HepG2 (cell line): Measurements from ENCODE around the gene ABCC10. TPM values are rescaled to one million over a fixed set of nuclear protein-coding genes. Genes with fewer than 3 reads are reported as not detected.

Experiments used
- E2F5 ChIP-seq: sonication (generic); formaldehyde crosslinking; conservative IDR thresholded peaks from 2 replicates; pipeline ENCODE4 v1.4.0; 2020; ENCODE audit warnings: missing genetic modification reagents
- SETDB1 ChIP-seq: sonication (generic); formaldehyde crosslinking; IDR thresholded peaks from 2 replicates; pipeline ENCODE4 v1.5.1; 2020; ENCODE audit warnings: missing genetic modification reagents, mild to moderate bottlenecking, borderline replicate concordance
- TFAP4 ChIP-seq: sonication (generic); IDR thresholded peaks from 2 replicates; pipeline ENCODE4 v1.6.1; 2016; ENCODE audit warnings: low read depth, borderline replicate concordance
- THAP11 ChIP-seq: IDR thresholded peaks from 2 replicates; pipeline ENCODE4 v1.6.1; 2016; ENCODE audit warnings: missing biosample characterization, missing genetic modification reagents
- TOPORS ChIP-seq: sonication (generic); formaldehyde crosslinking; IDR thresholded peaks from 2 replicates; pipeline ENCODE4 v1.8.0; 2023; ENCODE audit warnings: mild to moderate bottlenecking, missing genetic modification reagents
- YY1 ChIP-seq: IDR thresholded peaks from 2 replicates; pipeline ENCODE4 v1.6.1; 2011; ENCODE audit warnings: low read length, low read depth, moderate library complexity, mild to moderate bottlenecking; ENCODE audit not compliant: insufficient read depth, insufficient replicate concordance
- ZNF276 ChIP-seq: sonication (generic); formaldehyde crosslinking; IDR thresholded peaks from 2 replicates; pipeline ENCODE4 v1.4.0; 2020; ENCODE audit warnings: mild to moderate bottlenecking, low read depth, missing genetic modification reagents
- ZSCAN21 ChIP-seq: sonication (generic); formaldehyde crosslinking; IDR thresholded peaks from 2 replicates; pipeline ENCODE4 v1.8.0; 2022; ENCODE audit warnings: mild to moderate bottlenecking, missing genetic modification reagents, moderate library complexity, borderline replicate concordance
- polyA plus RNA-seq, 8 experiments: library from polyadenylated mRNA; depleted of rRNA in 3 of 8; stranded (reverse) in 7 of 8; unstranded in 1 of 8; fragments of >200 nt; fragmentation: Illumina TruSeq in 4 of 8; extraction: Trizol in 4 of 8; gene quantifications; 2 replicates each; pipeline versions ENCODE4 v1.2.1 to v1.2.3, GENCODE V29; 2011 to 2016; ENCODE audit warnings: low read depth in 4 of 8, missing spikeins in 1 of 8, mixed read lengths in 1 of 8; ENCODE audit not compliant: insufficient read depth in 1 of 8
- total RNA-seq, 5 experiments: library from RNA; depleted of rRNA; stranded (reverse); fragments of >200 nt; fragmentation: Illumina TruSeq; extraction: Trizol; gene quantifications; 2 replicates each; pipeline ENCODE4 v1.2.3, GENCODE V29; 2016; ENCODE audit warnings: low read depth in 1 of 5
- TF ChIP-seq, protein P1 (sequence below): IDR thresholded peaks from 2 replicates; pipeline ENCODE4 v1.6.1; 2018; ENCODE audit warnings: missing genetic modification reagents, mild to moderate bottlenecking, missing compliant biosample characterization
- TF ChIP-seq, protein P2 (sequence below): sonication (generic); formaldehyde crosslinking; IDR thresholded peaks from 2 replicates; pipeline ENCODE4 v1.5.0; 2020; ENCODE audit warnings: mild to moderate bottlenecking, missing genetic modification reagents
- TF ChIP-seq, protein P3 (sequence below), 2 experiments: sonication (generic) in 1 of 2; formaldehyde crosslinking in 1 of 2; IDR thresholded peaks; 2 replicates each; pipeline versions ENCODE4 v1.6.1 to v1.9.0; 2014 to 2022; ENCODE audit warnings: antibody characterized with exemption in 1 of 2, borderline replicate concordance in 1 of 2, inconsistent platforms in 1 of 2, low read depth in 1 of 2, missing genetic modification reagents in 1 of 2

The ABCC10 gene
- total and polyA plus RNA-seq, 2 of the 13 experiments (the other 11 are each of a cell fraction or from before 2014, with no cell fraction given): 16.0 to 24.3 TPM

GRCh38 chr6:43477235-43478007 lies 50.1 kb downstream of the ABCC10 start, which contains the start of gene TJAP1 (continued):
- TF ChIP-seq E2F5 (CRISPR knock-in tag) (peak; percentile 82), SETDB1 (CRISPR knock-in tag) (no peak), TOPORS (0 out of 2 replicates have a peak, but pooled peaks have one; percentile 57), THAP11 (peak; percentile 83), ZNF276 (CRISPR knock-in tag) (0 out of 2 replicates have a peak, but pooled peaks have one; percentile 52), ZSCAN21 (CRISPR knock-in tag) (peak; percentile 51), TFAP4 (peak; percentile 74; the same call in 1 of the 2 replicates), YY1 (peak; percentile 99)
- TF ChIP-seq, protein P1, sequence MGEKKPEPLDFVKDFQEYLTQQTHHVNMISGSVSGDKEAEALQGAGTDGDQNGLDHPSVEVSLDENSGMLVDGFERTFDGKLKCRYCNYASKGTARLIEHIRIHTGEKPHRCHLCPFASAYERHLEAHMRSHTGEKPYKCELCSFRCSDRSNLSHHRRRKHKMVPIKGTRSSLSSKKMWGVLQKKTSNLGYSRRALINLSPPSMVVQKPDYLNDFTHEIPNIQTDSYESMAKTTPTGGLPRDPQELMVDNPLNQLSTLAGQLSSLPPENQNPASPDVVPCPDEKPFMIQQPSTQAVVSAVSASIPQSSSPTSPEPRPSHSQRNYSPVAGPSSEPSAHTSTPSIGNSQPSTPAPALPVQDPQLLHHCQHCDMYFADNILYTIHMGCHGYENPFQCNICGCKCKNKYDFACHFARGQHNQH: peak; percentile 44; the same call in 1 of the 2 replicates
- TF ChIP-seq, protein P2, sequence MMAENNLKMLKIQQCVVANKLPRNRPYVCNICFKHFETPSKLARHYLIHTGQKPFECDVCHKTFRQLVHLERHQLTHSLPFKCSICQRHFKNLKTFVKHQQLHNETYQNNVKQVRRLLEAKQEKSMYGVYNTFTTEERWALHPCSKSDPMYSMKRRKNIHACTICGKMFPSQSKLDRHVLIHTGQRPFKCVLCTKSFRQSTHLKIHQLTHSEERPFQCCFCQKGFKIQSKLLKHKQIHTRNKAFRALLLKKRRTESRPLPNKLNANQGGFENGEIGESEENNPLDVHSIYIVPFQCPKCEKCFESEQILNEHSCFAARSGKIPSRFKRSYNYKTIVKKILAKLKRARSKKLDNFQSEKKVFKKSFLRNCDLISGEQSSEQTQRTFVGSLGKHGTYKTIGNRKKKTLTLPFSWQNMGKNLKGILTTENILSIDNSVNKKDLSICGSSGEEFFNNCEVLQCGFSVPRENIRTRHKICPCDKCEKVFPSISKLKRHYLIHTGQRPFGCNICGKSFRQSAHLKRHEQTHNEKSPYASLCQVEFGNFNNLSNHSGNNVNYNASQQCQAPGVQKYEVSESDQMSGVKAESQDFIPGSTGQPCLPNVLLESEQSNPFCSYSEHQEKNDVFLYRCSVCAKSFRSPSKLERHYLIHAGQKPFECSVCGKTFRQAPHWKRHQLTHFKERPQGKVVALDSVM (CRISPR knock-in tag): 0 out of 2 replicates have a peak, but pooled peaks have one; percentile 17
- TF ChIP-seq, protein P3, sequence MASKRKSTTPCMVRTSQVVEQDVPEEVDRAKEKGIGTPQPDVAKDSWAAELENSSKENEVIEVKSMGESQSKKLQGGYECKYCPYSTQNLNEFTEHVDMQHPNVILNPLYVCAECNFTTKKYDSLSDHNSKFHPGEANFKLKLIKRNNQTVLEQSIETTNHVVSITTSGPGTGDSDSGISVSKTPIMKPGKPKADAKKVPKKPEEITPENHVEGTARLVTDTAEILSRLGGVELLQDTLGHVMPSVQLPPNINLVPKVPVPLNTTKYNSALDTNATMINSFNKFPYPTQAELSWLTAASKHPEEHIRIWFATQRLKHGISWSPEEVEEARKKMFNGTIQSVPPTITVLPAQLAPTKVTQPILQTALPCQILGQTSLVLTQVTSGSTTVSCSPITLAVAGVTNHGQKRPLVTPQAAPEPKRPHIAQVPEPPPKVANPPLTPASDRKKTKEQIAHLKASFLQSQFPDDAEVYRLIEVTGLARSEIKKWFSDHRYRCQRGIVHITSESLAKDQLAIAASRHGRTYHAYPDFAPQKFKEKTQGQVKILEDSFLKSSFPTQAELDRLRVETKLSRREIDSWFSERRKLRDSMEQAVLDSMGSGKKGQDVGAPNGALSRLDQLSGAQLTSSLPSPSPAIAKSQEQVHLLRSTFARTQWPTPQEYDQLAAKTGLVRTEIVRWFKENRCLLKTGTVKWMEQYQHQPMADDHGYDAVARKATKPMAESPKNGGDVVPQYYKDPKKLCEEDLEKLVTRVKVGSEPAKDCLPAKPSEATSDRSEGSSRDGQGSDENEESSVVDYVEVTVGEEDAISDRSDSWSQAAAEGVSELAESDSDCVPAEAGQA (IDR thresholded peaks at IDR 0.05; ENCODE audit: low read depth): peak; percentile 87
- TF ChIP-seq, protein P3 (CRISPR knock-in tag; IDR thresholded peaks at IDR 0.05; ENCODE audit: borderline replicate concordance): no peak
